Activated CD4-positive, alpha-beta T cell treated with anti-CD3 and anti-CD28 coated beads, Interleukin-2, Interleukin-4, amounts not matched to agents 100 ng/mL and 50 ng/mL, durations not matched to agents 16 hours and 8 hours (primary cell): ENCODE results near the gene ERAL1.
"Not testable (repeated sequence)": the region's sequence is repeated elsewhere in the genome, so short reads cannot be mapped to it uniquely, and the experiment has no call there.

ENCODE experiments used
- DNase-seq: peaks from one replicate; pipeline ENCODE4 v3.0.0-alpha.2; 2020; ENCODE audit warnings: low spot score

The ERAL1 gene

DNA sequence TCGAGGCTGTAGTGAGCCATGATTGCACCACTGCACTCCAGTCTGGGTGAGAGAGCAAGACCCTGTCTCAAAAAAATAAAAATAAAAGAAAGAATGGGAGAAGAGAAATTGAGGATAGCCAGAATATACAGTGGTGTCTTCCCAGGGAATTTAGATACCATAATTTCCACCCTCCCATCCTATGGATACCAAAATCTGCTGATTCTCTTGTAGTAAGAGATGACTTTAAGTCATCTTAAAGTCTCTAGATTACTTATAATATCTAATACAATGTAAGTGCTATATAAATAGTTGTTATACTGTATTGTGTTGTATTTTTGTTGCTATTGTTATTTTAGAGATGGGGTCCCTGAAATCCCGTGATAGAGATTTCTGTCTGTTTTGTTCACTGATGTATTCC, 1.5 kb upstream of the ERAL1 start:
- no peak for DNase-seq

DNA sequence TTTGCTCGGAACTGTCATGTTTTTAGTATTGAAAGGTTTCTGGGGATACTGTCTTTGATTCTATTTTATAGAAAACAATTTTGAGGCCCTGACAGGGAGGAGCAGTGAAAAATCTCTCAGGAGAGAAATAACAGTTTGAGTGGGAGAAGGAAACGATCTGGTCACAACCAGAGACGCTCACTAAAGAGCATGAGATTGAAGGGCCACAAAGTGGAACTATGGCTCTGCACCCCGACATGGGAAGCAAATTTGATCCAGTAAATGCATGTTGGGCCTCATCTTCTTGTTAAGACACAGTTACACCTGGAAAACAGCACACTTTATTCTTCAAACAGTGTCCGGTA, 492 bp downstream of the ERAL1 start:
- no peak for DNase-seq

DNA sequence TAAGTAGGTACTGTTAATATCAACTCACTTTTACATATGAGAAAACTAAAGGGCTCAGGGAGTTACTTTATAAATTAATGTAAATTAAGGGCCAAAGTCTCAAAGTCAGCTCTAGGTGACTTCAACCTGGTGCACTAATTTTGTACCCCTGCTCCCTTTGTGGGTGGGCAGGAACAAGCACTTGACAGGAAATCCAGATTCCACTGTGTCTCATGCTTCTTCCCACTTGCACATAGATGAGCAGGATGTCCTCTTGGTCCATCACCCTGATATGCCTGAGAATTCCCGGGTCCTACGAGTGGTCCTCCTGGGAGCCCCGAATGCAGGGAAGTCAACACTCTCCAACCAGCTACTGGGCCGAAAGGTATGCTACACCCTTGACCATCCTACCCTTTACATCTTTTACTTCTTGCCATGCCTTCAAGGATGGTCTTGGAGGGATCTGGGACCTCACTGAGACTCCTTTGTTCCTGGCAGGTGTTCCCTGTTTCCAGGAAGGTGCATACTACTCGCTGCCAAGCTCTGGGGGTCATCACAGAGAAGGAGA, 1.3 kb downstream of the ERAL1 start:
- DNase-seq: no peak

DNA sequence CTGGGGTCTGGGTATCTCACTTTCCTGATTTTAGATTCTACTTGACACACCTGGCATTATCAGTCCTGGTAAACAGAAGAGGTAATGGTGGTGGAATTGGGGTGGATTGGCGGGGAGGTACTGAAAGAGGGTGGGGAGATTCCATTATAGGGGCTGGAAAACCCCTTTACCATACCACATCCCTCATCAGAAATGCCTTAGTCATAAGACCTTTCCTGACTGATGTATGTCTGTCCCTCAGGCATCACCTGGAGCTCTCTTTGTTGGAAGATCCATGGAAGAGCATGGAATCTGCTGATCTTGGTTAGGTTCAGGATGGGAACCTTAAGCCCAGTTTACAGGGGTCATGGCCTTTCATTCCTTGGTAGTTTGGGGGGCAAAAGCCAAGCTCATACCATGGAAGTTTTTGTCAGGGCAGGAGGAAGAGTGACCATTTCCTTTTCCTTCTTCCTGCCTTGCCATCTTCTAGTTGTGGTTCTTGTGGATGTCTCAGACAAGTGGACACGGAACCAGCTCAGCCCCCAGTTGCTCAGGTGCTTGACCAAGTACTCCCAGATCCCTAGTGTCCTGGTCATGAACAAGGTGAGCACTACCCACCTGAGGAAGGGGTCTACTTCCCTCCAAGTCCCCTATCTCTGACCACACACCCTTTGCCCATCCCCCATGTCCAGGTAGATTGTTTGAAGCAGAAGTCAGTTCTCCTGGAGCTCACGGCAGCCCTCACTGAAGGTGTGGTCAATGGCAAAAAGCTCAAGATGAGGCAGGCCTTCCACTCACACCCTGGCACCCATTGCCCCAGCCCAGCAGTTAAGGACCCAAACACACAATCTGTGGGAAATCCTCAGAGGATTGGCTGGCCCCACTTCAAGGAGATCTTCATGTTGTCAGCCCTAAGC, 3.3 kb downstream of the ERAL1 start:
- DNase-seq: no peak

DNA sequence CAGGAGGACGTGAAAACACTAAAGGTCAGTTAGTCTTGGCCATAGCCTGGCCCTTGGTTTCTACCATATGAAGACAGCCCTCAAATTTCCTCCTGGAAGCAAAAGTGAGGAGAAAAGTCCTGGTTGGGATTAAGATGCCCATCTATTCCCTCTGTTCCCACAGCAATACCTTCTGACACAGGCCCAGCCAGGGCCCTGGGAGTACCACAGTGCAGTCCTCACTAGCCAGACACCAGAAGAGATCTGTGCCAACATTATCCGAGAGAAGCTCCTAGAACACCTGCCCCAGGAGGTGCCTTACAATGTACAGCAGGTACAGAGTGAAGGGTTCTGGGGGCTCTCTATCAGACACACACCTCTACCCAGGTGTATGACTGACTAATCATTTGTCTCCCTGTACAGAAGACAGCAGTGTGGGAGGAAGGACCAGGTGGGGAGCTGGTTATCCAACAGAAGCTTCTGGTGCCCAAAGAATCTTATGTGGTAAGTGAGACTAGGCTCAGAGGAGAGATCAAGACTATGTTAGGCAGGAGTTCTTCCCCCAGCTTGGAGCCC, 4.1 kb downstream of the ERAL1 start:
- no peak for DNase-seq

DNA sequence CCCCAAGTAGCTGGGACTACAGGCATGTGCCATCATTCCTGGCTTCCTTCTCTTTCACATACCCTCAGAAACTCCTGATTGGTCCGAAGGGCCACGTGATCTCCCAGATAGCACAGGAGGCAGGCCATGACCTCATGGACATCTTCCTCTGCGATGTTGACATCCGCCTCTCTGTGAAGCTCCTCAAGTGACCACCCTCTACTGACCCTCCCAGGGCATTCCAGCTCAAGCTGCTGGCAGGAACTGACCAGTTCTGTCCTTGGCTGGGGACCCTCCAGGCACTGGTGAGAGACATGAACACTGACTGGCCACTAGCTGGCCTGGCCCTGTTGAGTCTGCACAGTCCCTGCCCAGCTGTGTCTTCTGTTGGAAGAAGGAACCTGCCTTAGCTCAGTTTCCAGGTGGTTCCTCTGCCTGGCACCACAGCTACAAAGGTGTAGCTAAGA, 5.6 kb downstream of the ERAL1 start:
- DNase-seq: no peak

DNA sequence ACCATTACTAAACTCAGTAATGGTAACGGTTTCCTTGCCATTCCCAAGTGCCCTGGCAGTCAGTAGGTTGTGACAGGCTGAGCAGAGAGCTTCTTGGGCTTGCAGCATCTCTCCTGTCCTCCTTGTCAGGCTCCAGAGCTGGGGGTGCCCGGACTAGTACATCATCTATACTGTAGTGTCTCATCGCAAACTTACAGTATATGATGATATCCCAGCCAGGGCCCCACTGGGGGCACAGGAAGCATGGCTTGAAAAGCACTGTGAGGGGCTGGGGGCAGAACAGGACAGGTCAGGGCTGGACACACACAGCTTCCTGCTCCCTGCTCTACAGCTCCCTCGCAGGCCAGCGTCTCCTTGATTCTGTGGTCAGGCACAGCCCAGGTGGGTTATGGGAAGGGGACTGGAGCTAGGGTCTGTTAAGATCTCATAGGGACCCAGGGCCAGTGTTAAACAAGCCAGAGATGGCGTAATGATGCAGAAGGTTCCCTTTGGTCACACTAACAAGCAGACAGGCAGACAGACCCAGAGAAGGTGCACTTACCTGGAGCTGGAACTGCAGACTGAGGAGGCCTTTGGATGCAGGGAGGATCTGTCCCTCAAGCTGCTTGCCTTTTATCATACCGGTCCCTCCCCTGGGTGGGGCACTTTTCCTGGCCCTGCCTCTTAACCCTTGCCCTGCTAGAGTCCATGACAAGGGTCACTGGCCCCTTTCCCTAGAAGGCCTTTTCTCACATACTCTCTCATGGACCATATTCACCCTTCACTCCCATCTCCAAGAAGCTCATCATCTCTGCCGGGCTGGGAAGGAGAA, 6.8 kb downstream of the ERAL1 start:
- no peak for DNase-seq

DNA sequence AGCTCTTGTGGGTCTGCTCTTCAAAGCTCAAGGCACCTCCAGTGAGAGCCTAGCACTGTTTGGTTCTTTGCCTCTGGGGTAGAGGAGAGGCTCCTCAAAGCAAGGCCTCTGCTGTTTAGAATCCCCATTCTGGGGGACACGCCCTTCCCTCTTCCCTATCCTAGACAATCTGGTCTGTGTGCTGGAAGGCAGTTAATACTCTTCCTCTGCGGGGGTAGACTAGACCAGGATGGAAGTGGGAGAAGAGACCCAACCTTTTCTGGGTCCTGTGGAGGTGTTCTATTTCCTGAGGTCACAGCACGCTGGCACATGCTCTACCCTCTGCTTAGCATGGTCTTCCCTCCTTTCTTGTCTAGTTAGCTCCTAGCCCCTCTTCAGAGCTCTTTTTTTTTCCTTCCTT, 7.7 kb downstream of the ERAL1 start:
- DNase-seq: no peak

DNA sequence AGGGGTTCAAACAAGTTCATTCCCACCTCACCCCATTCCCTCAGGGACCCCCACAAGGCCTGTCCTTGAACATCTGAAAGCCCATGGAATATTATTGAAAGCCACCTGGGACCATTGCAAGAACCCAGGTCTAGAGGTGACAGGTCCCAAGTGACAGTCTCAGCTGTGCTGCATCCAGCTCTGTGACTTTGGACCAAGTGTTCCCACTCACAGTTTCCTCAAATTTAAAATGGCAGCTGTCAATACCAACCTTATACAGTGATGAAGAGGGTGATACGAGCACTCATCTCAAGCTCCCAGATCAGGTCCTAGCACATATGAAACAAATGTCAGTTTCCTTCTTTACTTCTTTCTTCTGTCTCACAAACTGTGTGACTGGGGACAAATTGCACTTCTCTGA, 9.1 kb downstream of the ERAL1 start:
- no peak for DNase-seq

DNA sequence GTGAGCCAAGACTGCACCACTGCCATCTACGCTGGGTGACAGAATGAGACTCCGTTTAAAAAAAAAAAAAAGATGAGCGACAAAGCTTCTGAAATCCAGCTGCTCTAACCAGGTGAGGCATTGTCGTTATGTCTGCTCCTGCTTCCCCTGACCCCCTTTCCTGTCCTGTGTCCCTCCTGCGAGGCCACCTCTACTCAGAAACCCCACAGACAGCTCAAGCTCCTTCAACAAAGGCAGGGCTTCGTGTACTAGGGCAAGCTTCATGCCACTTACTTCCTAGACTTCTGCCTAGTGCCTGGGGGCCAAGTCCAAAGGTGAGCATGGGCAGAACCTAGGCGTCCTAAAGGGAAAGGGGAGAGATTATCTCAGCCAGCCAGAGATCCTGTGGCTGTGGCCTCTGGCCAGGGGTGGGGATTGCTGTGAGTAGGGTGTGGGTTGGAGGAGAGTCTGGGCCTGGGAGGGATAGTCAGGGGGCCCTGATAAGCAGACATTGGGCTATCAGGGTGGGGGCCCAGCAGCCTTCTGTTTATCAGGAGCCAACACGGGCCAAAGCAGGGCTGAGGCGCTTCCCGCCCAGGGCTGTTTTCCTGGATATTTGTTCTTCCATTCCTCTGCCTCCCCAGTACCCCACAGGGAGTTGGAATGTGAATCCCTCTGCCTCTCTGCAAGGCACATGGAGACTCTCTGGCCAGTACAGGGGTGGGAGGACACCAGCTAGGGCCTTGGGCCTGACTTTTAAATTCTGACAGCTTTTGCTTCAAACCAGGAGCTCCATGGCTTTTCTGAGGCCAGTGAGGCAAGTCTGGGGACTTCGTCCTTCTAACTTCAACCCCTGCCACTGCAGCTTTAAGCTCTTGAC, 10.4 kb downstream of the ERAL1 start:
- DNase-seq: no peak

DNA sequence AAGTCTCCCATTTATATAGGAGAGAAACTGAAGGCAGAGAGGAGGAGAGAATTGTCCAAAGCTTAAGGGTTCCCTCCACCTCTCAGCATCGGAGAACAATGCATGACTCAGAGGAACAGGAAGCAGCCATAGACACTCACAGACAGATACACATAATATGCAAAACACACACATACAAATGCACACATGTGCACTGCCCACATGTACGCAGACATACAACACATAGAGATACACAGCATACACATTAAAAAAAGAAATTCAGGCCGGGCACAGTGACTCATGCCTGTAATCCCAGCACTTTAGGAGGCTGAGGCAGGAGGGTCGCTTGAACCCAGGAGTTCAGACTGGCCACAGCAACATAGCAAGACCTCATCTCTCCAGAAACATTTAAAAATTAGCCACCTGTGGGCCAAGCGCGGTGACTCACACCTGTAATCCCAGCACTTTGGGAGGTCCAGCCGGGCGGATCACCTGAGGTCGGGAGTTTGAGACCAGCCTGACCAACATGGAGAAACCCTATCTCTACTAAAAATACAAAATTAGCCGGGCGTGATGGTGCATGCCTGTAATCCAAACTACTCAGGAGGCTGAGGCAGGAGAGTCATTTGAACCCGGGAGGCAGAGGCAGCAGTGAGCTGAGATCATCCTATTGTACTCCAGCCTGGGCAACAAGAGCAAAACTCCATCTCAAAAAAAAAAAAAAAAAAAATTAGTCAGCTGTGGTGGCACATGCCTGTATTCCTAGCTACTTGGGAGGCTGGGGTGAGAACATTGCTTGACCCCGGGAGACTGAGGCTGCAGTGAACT, 11.3 kb downstream of the ERAL1 start:
- no peak for DNase-seq

DNA sequence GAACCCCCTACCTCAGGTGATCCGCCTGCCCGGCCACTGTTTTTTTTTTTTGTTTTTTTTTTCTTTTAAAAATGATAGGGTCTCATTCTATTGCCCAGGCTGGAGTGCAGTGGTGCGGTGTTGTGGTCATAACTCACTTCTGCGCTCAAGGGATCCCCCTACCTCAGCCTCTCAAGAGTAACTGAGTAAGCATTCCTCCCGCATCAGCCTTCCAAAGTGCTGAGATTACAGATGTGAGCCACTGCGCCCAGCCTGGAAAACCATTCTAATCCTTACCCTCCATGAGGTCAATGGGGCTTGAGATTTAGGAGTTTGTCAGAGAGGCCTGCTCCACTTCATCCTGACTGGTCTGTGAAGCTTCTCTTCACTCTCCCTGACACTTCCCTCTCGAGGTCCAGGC, 12.5 kb downstream of the ERAL1 start:
- no peak for DNase-seq

DNA sequence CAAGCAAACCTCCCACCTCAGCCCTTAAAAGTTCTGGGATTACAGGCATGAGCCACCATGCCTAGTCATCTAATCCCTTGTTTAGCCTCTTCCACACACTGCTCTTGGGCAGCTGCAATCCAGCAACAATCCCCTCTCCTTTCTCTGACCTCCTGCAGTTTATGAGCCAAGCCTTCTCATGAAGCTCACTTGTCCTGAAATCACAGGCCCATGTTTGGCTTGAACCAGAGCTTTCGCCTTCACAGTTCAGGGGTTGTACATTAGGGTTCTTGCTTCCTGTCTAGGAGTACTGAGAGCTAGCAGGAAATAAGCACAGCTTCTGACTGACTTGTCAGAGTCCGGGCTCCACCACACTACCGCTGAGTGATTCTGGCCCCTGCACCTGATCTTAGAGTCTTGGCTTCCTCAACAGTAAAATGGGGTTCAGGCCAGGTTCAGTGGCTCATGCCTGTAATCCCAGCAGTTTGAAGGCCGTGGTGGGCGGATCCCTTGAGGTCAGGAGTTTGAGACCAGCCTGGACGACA, 16.3 kb downstream of the ERAL1 start:
- peak; percentile 69 for DNase-seq

DNA sequence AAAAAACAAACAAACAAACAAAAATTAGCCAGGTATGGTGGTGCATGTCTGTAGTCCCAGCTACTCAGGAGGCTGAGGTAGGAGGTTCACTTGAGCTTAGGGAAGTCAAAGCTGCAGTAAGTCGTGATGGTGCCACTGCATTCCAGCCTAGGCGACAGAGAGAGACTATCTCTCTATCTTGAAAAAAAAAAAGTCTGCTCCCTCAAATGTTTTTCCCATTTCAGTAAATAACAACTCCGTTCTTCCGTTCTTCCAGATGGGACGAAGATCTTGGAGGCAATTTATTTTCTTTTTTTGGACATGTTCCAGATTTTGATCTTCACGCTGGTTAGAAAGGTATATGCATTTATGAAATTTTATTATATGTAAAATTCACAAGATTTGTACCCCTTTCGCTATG, 19.0 kb downstream of the ERAL1 start:
- DNase-seq: no peak

DNA sequence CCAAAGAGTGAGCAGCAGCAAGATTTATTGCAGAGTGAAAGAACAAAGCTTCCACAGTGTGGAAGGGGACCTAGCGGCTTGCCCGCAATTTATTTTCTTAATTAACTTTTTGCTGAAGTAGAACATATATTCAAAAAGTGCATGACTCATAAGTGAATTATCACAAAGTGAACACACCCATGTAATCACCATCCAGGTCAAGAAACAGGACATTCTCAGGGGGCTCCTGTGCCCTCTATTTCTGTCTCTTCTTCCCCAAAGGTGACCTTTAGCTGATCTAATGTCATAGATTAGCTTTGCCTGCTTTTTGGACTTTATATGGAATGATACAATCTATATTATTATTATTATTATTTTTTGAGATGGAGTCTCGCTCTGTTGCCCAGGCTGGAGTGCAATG, 19.9 kb downstream of the ERAL1 start:
- no peak for DNase-seq

DNA sequence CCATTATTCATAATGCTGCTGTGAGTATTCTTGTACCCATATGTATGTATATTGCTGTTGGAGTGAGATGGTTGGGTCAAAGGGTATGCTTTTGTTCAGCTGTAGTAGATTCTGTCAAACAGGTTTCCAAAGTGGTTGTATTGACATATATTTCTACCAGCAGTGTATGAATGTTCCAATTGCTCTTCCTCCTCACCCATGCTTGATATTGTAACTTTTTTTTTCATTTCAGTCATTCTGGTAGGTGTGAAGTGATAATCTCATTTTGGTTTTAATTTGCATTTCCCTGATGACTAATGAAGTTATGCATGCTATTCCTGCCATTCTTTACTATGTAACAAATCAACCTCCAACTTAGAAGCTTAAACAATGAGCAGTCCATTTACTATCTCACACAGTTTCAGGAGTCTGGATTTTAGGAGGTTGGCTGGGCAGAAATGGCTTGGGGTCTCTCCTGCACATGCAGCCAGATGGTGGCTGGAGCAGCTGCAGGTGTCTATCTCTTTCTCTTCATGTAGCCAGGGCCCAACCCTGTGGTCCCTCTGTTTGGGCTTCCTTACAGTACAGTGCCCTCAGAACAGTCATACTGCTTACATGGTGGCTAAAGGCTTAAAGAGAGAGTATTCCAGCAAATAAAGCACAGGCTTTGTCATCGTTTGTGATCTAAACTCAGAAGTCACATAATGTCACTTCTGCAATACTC, 21.2 kb downstream of the ERAL1 start:
- DNase-seq: peak; percentile 35

DNA sequence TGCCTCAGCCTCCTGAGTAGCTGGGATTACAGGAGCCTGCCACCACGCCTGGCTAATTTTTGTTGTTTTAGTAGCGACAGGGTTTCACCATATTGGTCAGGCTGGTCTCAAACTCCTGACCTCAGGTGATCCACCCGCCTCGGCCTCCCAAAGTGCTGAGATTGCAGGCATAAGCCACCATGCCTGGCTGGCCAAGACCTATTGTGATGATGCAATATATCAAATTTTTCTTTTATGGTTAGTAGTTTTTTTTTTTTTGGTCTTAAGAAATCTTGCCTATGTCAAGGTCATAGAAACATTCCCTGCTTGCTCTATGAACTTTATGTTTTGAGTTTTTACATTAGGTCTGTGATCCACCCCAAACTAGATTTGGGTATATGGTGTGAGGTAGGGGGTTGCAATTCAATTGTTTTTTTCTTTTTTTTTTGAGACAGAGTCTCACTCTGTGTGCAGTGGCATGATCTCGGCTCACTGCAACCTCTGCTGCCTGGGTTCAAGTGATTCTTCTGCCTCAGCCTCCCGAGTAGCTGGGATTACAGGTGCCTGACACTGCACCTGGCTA, 22.4 kb downstream of the ERAL1 start:
- not testable (repeated sequence) for DNase-seq

DNA sequence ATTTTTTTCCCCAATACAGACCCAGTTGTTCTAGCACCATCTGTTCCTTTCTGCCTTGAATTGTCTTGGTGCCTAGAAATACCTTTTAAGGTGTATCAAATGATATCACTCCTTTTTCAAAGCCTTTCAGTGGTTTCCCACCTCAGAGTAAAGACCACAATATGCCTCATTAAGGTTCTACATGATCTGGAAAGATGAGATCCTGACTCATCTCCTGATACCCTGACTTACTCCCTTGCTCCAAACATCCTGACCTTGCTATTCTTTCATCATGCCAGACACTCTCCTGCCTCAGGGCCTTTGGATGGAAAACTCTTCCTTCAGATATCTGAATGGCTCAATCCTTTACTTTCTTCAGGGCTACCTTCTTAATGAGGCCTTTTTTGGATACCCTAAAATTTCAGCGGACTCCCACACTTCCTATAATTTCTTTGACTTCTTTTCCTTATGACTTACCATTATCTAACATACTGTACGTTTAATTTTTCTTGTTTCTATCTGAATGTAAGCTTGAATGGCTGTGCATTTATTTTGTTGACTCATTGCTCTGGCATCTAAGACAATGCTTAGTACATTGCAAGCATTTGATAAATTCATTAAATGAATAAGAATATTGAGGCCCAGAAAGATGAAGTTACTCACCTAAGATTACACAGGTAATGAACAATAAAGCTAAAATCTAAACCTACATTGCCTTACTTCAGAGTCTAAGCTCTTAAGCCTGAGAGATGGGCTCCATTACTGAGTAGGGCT, 23.5 kb downstream of the ERAL1 start:
- no peak for DNase-seq

DNA sequence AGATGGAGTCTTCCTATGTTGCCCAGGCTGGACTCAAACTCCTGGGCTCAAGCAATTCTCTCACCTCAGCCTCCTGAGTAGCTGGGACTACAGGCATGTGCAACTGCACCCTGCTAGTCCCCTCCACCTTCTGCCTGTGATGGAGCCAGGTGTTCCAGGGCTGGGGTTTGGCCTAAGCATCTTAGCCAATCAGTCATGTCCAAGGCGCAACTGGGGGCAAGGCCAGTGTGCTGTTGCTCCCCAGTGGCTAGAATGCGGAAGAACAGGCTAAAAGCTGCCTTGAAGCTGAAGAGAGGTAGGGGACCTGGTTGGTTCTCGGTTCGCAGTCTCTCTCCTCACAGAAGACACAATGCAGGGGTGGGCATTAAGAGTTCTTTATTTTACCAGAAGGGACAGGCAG, 24.2 kb downstream of the ERAL1 start:
- DNase-seq: no peak
